ENCODE measurements around the gene JCAD. TPM values are rescaled to one million over a fixed set of nuclear protein-coding genes. Genes with fewer than 3 reads are reported as not detected.

Gene JCAD
- total RNA-seq, 1 donor from 2014 or later: 107 TPM

- no peak for DNase-seq (ENCODE audit: extremely low read depth, low read depth, low spot score)
Observed at GRCh38 chr10:30046476-30046875, 12.9 kb downstream of the JCAD start.

GRCh38 chr10:30045961-30046360, 13.4 kb downstream of the JCAD start:
- DNase-seq (ENCODE audit: extremely low read depth, low read depth, low spot score): no peak

- no peak for DNase-seq (ENCODE audit: extremely low read depth, low read depth, low spot score)
Observed at GRCh38 chr10:30043476-30044270, 15.7 kb downstream of the JCAD start.

- no peak for DNase-seq (ENCODE audit: extremely low read depth, low read depth, low spot score)
Observed at GRCh38 chr10:30042820-30043219, 16.6 kb downstream of the JCAD start.

- peak; percentile 87 for DNase-seq (ENCODE audit: extremely low read depth, low read depth, low spot score)
Observed at GRCh38 chr10:30041196-30042105, 17.9 kb downstream of the JCAD start.

- no peak for DNase-seq (ENCODE audit: extremely low read depth, low read depth, low spot score)
Observed at GRCh38 chr10:30040597-30040996, 18.8 kb downstream of the JCAD start.

- no peak for DNase-seq (ENCODE audit: extremely low read depth, low read depth, low spot score)
Observed at GRCh38 chr10:30039988-30040387, 19.4 kb downstream of the JCAD start.

- no peak for DNase-seq (ENCODE audit: extremely low read depth, low read depth, low spot score)
Observed at GRCh38 chr10:30039567-30039966, 19.8 kb downstream of the JCAD start.

GRCh38 chr10:30038781-30039536, 20.4 kb downstream of the JCAD start:
- DNase-seq (ENCODE audit: extremely low read depth, low read depth, low spot score): no peak

GRCh38 chr10:30037620-30038336, 21.6 kb downstream of the JCAD start:
- no peak for DNase-seq (ENCODE audit: extremely low read depth, low read depth, low spot score)

GRCh38 chr10:30036811-30037210, 22.6 kb downstream of the JCAD start:
- no peak for DNase-seq (ENCODE audit: extremely low read depth, low read depth, low spot score)

- DNase-seq (ENCODE audit: extremely low read depth, low read depth, low spot score): no peak
Observed at GRCh38 chr10:30036341-30036740, 23.0 kb downstream of the JCAD start.

GRCh38 chr10:30034433-30035137, 24.8 kb downstream of the JCAD start:
- no peak for DNase-seq (ENCODE audit: extremely low read depth, low read depth, low spot score)

GRCh38 chr10:30032125-30032524, 27.3 kb downstream of the JCAD start:
- no peak for DNase-seq (ENCODE audit: extremely low read depth, low read depth, low spot score)

GRCh38 chr10:30029872-30030256, 29.5 kb downstream of the JCAD start:
- no peak for DNase-seq (ENCODE audit: extremely low read depth, low read depth, low spot score)

- no peak for DNase-seq (ENCODE audit: extremely low read depth, low read depth, low spot score)
Observed at GRCh38 chr10:30029164-30029871, 30.1 kb downstream of the JCAD start.

GRCh38 chr10:30028738-30029030, 30.7 kb downstream of the JCAD start:
- no peak for DNase-seq (ENCODE audit: extremely low read depth, low read depth, low spot score)

GRCh38 chr10:30028006-30028737, 31.2 kb downstream of the JCAD start:
- DNase-seq (ENCODE audit: extremely low read depth, low read depth, low spot score): no peak
